GM21786 (cell line): Measurements from ENCODE around the gene CDKN2C.

Experiments used
- ATAC-seq: cut with Tn5 transposase; IDR thresholded peaks from one replicate; pipeline ENCODE4 v1.9.1; 2021; ENCODE audit not compliant: unreplicated experiment

CDKN2C gene

DNA sequence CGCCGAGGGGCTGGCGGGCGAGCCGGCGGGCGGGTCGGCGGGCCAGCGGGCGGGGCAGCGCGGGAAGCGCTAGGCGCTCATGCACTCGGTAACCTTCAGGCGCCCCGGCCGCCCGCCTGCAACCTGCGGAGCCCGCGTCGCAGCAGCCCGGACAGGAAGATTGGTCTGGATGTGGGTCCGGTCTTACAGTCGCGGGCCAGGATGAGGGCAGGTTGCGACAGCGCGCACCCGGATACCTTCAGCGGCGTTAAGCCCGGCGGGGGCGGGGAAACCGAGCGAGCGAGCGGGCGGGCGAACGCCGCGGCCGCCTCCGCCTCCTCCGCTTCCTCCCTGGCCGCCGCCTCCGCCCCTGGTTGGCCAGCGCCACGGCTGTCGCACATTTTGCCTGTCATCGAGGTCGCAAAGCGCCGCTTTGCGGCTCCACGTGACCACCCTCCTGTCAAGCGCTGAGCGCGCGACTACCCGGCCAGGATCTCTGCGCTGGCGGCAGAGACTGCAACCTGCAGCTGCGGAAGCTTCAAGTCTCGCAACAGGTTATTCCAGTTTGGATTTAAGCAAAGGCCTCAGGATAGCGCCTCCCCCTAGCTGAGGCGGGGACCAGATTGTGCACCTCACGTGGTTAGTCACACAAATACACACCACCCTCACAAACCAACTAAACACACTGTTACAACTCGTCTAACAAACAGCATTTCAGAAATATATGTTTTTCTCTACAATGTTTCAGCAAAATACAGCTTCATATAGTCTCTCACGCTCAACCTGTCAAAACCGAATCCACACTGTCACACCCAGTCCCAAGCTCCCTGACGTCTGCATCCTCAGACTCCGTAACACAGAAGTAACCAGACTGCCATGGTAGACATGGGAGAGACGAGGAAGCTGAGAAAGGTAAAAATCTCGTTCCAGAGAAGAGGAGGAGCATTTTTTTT is 9.9 kb upstream of the CDKN2C start, which contains the start of gene FAF1:
TSS of gene FAF1 (minus strand) at position 355 of the 932 bp plus-strand sequence. CDS start 456 bp downstream, outside the sequence.
- ATAC-seq: peak; percentile 86

DNA sequence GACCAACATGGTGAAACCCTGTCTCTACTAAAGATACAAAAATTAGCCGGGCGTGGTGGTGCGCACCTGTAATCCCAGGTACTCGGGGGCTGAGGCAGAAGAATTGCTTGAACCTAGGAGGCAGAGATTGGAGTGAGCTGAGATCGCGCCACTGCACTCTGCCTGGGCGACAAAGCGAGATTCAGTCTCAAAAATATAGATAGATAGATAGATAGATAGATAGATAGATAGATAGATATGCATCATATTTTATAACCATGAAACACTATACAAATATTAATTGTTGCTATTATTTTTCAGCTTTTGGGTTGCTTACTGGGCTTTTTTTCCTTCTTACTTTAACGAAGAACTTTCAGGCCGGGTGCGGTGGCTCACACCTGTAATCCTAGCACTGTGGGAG is 5.2 kb upstream of the CDKN2C start:
- ATAC-seq: no peak

DNA sequence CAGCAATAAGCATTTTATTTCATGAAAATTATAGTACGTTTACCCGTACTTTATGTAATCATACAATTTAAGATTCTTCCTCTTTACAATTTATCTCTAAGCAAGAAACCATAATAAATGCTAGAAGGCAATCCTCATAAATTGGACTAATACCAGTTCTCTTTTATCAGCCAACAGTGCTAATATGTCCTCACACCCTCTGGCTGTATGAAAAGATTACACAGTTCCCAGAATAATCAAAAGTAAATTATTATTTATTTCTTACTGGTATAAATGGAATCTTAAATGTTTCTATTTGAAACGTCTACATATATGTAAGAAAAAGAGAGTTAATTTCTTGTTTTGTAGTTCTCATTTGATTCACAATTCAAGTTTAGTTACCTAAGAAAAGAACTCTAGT is 3.1 kb upstream of the CDKN2C start:
- no peak for ATAC-seq

DNA sequence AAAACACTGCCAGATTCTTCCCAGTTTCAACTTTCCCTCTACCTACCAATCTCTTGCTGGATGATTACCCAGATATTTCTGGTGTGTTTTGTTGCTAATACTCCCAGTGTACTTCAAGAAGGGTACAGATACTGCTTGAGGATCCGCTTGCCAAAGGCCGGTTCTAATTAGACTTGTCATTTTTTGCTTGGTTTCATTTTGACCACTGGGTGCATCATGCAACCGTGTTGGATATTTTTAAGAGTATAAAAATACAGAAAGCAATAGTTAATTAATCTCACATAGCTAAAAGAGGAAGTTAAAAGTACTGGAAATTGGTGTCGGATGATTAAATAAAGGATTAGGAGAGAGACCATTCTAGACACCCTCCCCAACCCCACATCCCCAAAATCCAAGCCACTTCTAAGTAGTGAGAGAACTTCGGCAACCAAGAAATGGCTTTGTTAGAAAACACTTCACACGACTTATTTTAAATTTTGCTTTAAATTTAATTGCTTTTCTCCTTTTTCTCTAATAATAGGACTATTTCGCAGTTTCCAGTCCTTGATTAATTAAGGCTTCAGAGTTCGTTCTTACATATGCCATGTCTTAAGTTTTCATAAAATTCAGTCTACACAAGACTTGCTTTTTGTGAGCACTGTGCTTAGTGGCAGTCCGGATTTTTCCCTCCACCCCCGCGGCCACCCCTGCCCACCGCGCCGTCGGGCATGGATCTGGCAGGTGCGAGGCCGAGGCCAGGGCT is 2.5 kb upstream of the CDKN2C start:
- no peak for ATAC-seq

DNA sequence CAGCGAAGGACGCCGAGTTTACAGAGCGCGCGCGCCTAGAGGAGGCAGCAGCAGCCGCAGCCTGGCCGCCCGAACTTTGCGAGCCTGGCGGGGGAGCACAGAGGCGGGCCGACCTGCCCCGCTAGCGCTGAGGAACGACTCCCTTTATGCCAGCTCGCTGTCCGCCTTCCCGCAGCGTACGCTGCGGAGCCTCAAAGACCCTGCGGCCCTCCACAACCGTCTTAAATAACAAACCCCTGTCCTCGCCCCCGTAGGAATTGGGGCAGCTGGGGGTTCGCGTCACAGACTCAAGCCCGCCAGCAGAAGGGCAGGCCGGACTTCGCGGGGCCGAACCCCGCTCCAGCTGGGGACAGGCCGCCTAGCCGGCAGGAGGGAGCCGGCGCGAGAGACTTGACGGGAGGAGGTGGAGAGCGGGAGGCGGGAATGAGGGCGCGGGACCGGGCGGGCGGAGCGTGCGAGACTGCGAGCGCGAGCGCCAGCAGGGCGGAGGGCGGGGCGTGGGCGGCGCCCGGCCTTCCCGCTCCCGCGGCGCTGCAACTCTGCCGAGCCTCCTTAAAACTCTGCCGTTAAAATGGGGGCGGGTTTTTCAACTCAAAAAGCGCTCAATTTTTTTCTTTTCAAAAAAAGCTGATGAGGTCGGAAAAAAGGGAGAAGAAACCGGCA is 1.8 kb upstream of the CDKN2C start:
- peak; percentile 66 for ATAC-seq

DNA sequence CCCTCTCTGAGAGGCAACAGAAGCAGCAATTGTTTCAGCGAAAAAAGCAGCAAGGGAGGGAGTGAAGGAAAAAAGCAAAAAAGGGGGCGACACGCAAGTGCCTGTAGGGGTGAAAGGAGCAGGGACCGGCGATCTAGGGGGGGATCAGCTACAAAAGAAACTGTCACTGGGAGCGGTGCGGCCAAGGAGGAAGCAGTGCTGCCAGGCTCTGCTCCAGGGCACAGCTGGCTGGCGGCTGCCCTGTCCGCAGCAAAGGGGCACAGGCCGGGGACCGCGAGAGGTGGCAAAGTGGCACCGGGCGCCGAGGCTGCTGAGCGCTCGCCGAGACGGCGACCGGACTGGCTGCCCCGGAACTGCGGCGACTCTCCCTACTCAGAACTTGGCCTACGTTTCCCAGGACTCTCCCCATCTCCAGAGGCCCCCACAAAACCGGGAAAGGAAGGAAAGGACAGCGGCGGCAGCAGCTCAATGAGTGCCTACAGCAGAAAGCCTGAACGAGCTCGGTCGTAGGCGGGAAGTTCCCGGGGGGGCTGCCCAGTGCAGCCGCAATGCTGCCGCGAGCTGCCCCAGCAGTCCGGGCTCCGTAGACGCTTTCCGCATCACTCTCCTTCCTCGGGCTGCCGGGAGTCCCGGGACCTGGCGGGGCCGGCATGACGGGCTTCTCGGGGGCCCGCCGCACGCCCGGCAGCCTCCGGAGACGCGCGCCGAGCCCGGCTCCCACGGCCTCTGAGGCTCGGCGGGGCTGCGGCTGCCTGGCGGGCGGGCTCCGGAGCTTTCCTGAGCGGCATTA is 1.0 kb upstream of the CDKN2C start:
- peak; percentile 23 for ATAC-seq

DNA sequence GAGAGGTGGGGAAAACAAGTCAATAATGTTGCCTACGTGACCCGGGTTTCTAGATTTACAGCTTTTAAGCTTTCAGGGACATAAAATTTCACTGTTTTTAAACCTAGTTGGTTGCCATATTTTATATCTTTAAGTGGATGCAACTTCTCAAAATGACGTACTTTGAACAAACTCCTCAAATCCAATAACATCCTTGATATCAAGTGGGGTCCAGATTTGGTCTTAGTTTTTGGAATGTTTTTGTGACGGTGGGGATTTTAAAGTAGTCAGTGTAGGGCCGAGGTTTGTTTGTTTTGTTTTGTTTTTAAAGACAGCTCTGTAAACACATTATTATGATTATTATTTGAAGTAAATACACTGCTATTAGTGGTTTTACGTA is 453 bp downstream of the CDKN2C start:
- ATAC-seq: no peak

DNA sequence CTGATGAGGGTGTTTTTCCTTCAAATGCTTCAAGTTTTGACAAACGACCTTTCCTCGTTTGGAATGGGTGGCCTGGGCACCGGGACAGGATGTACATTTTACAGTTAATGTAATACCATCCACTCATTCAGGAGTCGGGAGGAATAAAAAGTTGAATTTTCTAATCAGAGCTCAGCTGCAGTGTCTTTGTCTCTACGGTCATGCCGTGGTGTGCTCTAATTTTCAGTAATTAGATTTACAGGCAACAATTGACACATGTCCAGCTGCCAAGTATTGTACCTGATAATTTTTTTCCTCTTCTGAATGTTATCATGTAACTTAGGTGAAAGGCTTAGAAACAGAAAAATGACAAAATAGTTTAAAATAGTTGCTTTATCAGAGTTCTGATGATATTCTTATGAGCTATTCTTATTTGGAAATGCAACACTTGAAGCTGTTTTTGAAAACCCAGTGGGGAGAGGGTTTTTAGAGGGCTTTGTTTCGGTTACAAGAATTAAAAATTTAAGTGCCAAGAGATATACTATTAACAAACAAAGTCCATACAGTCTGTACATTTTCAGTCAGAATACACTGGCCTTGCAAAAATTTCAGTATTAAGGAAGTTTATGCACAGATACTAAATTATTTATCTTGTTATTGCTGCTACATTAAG is 1.0 kb downstream of the CDKN2C start:
- ATAC-seq: no peak

DNA sequence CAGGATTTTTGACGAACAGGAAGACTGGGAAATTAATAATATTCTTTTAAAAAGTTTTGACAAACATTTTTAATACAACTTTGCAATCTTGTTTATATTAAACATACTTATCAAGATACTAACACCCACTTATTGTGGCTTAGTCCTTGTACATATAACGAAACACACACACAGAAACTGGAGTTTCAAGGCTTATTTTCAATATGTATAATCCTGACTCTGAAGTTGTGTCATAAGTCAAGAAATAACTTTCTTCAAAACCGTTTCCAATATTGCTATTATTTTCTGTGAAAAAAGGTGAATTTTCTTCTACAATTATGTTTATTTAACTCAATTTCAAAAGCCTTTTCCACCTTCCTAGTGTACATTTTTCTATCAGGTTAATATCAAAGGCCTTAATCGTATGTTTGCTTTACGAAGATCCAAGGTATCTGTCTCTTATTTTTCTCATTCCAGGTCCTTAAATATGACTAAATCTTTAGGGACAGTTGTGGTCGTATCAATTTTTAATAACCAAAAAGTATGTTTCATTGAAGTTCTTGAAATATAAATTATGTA is 1.8 kb downstream of the CDKN2C start:
- ATAC-seq: no peak

DNA sequence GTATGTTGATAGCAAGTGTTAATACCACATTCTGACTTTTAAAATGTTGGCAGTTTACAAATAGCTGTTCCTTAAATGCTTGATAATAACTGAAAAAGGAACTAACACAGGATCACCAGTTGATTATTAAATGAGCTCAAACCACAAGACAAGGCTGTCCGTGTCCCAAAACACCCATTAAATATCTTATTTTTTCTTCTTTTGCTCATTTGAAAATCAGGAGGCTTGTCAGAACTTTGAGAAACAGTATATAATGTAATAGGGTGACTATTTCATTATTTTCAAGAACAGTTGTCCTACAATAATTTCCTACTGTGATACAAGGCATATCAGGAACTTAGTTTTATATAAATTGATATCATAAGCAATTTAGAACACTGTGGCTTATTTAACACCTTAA is 2.7 kb downstream of the CDKN2C start:
- no peak for ATAC-seq

DNA sequence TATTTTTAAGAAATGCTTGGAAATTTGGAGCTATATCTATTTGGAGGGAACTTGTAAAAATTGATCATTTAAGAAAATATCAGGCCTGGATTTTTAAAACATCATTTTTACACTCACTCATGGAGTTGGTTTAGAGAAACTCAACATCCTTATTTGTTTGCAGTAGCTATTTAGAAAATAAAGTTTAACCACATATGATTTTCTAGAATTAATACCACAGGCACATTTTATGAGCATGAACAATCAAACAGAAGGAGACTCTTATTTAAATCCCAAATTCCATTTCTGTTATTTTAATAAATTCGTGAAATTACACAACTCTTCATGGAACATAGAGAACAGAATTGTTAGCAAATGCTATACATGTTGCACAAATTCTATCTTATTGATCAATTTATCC is 3.2 kb downstream of the CDKN2C start:
- no peak for ATAC-seq

DNA sequence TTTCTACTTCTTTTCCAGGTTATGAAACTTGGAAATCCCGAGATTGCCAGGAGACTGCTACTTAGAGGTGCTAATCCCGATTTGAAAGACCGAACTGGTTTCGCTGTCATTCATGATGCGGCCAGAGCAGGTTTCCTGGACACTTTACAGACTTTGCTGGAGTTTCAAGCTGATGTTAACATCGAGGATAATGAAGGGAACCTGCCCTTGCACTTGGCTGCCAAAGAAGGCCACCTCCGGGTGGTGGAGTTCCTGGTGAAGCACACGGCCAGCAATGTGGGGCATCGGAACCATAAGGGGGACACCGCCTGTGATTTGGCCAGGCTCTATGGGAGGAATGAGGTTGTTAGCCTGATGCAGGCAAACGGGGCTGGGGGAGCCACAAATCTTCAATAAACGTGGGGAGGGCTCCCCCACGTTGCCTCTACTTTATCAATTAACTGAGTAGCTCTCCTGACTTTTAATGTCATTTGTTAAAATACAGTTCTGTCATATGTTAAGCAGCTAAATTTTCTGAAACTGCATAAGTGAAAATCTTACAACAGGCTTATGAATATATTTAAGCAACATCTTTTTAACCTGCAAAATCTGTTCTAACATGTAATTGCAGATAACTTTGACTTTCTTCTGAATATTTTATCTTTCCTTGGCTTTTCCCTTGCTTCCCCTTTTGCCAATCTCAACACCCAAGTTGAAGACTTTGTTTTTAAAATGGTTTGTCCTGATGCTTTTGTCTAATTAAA is 4.0 kb downstream of the CDKN2C start:
- ATAC-seq: no peak

DNA sequence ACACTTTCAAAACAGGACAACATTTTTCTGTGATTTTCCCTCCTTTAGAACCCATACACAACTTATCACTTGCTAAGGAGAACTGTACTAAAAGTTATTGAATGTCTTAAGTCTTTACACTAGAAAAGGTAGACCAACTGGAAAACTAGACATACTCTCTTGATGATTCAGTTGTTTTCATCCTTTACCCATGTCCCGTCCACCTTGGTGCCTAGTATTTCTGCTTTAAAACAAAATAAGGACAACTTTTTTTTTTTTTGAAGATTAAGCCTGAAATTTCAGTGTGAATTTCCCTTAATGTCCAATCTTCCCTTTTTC is 4.5 kb downstream of the CDKN2C start:
- ATAC-seq: no peak

DNA sequence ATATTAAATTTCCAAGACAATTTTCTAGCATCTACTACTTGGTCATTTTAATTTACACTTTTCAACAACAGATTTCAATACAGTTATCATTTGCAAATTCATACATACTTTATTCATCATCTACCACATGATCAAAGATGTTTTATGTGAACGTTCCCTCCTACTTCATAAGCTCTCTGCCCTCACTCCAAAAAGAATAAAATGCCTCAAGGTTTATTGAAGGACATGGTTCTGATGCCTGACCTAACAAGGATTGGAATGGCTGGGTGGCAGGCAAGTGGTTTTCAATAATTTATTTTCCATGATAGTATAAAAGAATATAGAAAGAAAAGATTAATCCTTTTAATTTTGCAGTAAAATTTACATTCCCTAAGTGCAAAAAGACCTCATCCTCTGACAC is 5.4 kb downstream of the CDKN2C start:
- no peak for ATAC-seq

DNA sequence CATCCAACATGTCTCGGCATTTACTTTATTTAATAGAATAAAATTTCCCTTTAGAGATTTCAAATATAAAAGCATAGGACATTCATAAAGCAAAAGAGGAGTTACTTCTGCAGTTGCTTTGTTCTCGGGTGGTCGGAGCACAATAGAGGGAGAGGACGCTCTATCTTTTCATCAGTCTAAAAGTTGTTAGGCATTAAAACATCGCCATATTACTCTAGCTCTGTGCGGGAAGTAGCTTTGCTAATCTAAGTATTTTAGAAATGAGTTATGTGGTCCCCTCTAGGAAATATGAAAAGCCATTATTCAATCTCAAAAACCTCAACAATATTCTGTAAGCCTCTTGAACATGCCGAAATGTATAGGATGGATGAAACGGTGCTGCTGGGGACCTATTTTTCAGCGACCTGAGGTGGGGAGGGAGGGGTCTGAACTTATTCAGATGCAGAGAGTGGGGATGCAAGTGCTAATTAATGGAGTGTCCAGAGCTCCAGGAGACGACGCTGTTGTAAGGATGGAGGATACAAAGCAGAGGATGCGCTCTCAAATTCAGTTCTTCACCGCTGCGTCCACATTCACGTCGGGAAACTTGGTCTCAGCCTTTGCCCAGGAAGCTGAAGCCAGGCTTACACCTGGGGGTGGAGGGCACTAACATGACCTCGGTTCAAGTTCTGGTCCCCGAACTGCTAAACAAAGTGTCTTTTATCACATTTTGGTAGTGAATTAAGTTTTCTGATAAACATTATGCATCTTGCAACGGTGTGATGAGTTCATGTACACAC is 6.3 kb downstream of the CDKN2C start:
- ATAC-seq: no peak

DNA sequence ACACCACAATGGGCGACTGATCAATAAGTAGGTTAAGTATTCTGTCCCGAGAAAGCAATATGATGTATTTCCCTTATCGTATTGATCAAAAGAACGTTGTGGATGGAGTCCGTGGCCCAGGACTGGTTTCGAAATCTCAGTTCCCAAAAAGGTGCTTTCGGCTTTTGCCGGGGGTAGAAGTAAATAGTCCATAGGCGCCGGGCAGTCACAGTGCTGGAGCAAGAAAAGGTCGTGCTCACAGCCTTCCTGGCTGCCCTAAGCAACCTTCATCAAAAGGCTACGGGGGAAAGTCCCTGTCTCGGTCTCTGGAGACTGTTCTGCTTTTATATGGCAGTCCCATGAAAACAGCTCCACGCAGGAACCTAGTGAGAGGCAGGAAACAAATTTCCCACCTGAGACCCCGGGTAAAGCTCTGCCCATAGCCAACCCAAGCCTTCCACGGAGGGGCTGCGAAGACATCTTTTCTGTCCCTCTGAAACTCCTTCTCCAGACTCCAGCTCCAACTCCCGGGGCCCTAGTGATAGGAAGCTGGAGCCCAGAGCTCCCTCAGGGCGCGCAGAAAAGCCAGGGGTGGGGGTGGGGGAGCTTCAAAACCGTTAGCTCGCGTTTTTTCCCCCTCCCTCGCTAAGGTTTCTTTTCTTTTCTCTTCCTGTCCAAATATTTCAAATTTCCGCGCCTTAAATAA is 7.0 kb downstream of the CDKN2C start:
- peak; percentile 73 for ATAC-seq

DNA sequence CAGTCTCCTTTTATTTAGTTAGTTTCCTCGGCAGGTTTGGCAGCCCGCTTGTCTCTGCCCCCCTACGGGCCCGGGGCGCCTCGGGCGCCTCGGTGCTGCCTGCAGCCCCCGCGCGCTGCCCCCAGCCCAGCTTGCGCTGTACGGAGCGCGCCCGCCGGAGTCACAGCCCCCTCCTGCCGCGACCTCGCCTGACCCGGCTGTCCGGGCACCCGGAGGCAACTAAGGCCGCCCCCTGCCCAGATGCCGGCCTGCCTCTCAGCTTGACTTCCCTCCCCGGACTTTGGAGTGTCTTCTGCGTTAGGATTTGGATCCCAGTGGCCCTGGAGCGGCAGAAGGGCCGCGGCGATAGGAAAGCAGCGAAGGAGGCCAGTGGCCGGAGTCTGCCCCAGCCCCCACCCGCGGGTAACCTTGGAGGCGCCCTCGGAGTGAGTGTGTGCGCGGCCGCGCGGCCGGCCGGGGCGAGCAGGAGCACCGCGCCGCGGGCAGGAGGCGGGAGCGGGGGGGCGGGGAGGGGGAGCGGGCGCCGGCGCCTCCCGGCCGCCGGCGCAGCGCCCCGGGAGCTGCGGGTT is 7.6 kb downstream of the CDKN2C start:
- peak; percentile 41 for ATAC-seq
